NCI-H1092 (cell line): ENCODE measurements around the gene MAP7.

Experiments used
- DNase-seq: peaks from one replicate; lab custom pipeline; 2025; lab: John Stamatoyannopoulos, UW

Gene MAP7

GRCh38 chr6:136564180-136564579, 14.0 kb upstream of the MAP7 start:
- no peak for DNase-seq

- DNase-seq: no peak
Measured at GRCh38 chr6:136563386-136564152, 13.3 kb upstream of the MAP7 start.

GRCh38 chr6:136562211-136562610, 12.0 kb upstream of the MAP7 start:
- no peak for DNase-seq

- DNase-seq: no peak
Measured at GRCh38 chr6:136553166-136553787, 3.1 kb upstream of the MAP7 start.

GRCh38 chr6:136552054-136552453, 1.8 kb upstream of the MAP7 start:
- no peak for DNase-seq

- DNase-seq: no peak
Measured at GRCh38 chr6:136551103-136551502, 881 bp upstream of the MAP7 start.

- DNase-seq: no peak
Measured at GRCh38 chr6:136550045-136550329, 235 bp downstream of the MAP7 start.

- no peak for DNase-seq
Measured at GRCh38 chr6:136549300-136550044, 750 bp downstream of the MAP7 start.

GRCh38 chr6:136548582-136549299, 1.5 kb downstream of the MAP7 start:
- DNase-seq: no peak

GRCh38 chr6:136547871-136548270, 2.4 kb downstream of the MAP7 start:
- no peak for DNase-seq

GRCh38 chr6:136547336-136547735, 2.9 kb downstream of the MAP7 start:
- DNase-seq: no peak

GRCh38 chr6:136546331-136546730, 3.9 kb downstream of the MAP7 start:
- DNase-seq: no peak

- DNase-seq: no peak
Measured at GRCh38 chr6:136544326-136544725, 5.9 kb downstream of the MAP7 start.

GRCh38 chr6:136541395-136541794, 8.8 kb downstream of the MAP7 start:
- DNase-seq: no peak

- DNase-seq: no peak
Measured at GRCh38 chr6:136539967-136540652, 10.1 kb downstream of the MAP7 start.

GRCh38 chr6:136538836-136539235, 11.4 kb downstream of the MAP7 start:
- no peak for DNase-seq

GRCh38 chr6:136535880-136536650, 14.2 kb downstream of the MAP7 start:
- no peak for DNase-seq

- DNase-seq: no peak
Measured at GRCh38 chr6:136535017-136535765, 15.0 kb downstream of the MAP7 start.

GRCh38 chr6:136534268-136534667, 16.0 kb downstream of the MAP7 start:
- no peak for DNase-seq

GRCh38 chr6:136533487-136533886, 16.7 kb downstream of the MAP7 start:
- DNase-seq: no peak

GRCh38 chr6:136532030-136532429, 18.2 kb downstream of the MAP7 start:
- no peak for DNase-seq
